ENCODE measurements around the gene VEPH1.

Gene VEPH1

GRCh38 chr3:157412323-157412855, 90.8 kb downstream of the VEPH1 start:
- Histone ChIP-seq H3K27ac (replicated peaks) (no peak overlapping the region), H3K27me3 (ENCODE audit: insufficient read depth, poor library complexity, severe bottlenecking) (no peaks in the 10 kb centered on the region), H3K4me3 (replicated peaks; ENCODE audit: insufficient read depth, low read length) (no peak overlapping the region)
- TF ChIP-seq SPI1 (IDR thresholded peaks at IDR 0.05; ENCODE audit: borderline replicate concordance, low read depth) (no peak), REST (IDR thresholded peaks at IDR 0.05; ENCODE audit: insufficient replicate concordance, low read depth) (no peak), CTCF (IDR thresholded peaks at IDR 0.05; ENCODE audit: insufficient read depth, low read length) (no peak), GABPA (IDR thresholded peaks at IDR 0.05; ENCODE audit: low read depth) (no peak)
- DNase-seq (ENCODE audit: low read depth in 1 of 2, low spot score in 1 of 2): no peak

GRCh38 chr3:157410945-157411344, 92.3 kb downstream of the VEPH1 start:
- DNase-seq (ENCODE audit: low read depth in 1 of 2, low spot score in 1 of 2): no peak
- no peak for TF ChIP-seq CTCF (IDR thresholded peaks at IDR 0.05; ENCODE audit: insufficient read depth, low read length)
- no peak for TF ChIP-seq POLR2AphosphoS5 (IDR thresholded peaks at IDR 0.05; ENCODE audit: low read depth)
- TF ChIP-seq GABPA (IDR thresholded peaks at IDR 0.05; ENCODE audit: low read depth): no peak
- TF ChIP-seq SPI1 (IDR thresholded peaks at IDR 0.05; ENCODE audit: borderline replicate concordance, low read depth): no peak
- no peak for TF ChIP-seq REST (IDR thresholded peaks at IDR 0.05; ENCODE audit: insufficient replicate concordance, low read depth)
- Histone ChIP-seq H3K4me3 (replicated peaks; ENCODE audit: insufficient read depth, low read length) (no peak overlapping the region), H3K27ac (replicated peaks) (no peak overlapping the region), H3K27me3 (ENCODE audit: insufficient read depth, poor library complexity, severe bottlenecking) (no peaks in the 10 kb centered on the region)

- TF ChIP-seq REST (IDR thresholded peaks at IDR 0.05; ENCODE audit: insufficient replicate concordance, low read depth) (no peak), CTCF (IDR thresholded peaks at IDR 0.05; ENCODE audit: insufficient read depth, low read length) (no peak), GABPA (IDR thresholded peaks at IDR 0.05; ENCODE audit: low read depth) (no peak), POLR2AphosphoS5 (IDR thresholded peaks at IDR 0.05; ENCODE audit: low read depth) (no peak), SPI1 (IDR thresholded peaks at IDR 0.05; ENCODE audit: borderline replicate concordance, low read depth) (no peak)
- no peak for DNase-seq (ENCODE audit: low read depth in 1 of 2, low spot score in 1 of 2)
- no peak overlapping the region for H3K27ac ChIP-seq (replicated peaks)
- no peak overlapping the region for H3K4me3 ChIP-seq (replicated peaks; ENCODE audit: insufficient read depth, low read length)
- H3K27me3 ChIP-seq (ENCODE audit: insufficient read depth, poor library complexity, severe bottlenecking): no peaks in the 10 kb centered on the region
Measured at GRCh38 chr3:157409516-157409915, 93.7 kb downstream of the VEPH1 start.
